ENCODE measurements around the gene KLK11.
"Not testable (repeated sequence)": the region's sequence is repeated elsewhere in the genome, so short reads cannot be mapped to it uniquely, and the experiment has no call there.

KLK11 gene

DNA sequence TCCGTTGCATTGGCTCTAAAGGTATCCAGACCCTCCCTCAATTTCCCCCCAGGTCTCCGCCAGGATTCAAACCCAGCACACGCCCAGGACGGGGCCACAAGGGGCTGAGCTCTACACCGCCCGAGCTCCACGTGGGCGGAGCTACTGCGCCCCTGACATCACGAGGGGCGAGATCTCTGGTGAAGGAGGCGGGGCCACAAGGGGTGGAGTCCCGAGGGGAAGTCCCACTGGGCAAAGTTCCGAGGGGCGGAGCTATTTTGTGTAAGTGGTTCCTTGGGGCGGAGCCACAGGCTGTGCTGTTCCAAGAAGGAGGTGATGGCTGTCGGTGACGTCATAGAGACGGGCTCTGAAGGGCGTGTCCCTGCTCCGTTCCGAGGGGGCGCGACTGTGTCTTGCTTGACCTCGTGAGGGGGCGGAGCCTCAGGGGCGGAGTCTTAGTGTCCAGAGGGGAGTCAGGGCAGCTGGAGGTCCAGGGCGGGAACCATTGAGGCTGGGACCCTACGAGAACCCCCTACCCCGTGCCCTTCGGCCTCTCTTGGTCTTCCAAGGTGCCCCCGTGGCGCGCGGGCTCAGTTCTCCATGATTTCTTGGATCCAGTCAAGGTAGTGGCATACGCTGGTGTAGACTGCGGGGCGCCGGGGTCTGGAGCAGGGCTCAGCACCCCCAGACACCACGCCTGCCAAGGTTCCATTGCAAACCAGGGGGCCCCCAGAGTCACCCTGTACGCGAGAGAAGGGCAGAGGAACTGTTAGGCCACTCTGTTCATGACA is 23.7 kb downstream of the KLK11 start:
- DNase-seq = no peak

DNA sequence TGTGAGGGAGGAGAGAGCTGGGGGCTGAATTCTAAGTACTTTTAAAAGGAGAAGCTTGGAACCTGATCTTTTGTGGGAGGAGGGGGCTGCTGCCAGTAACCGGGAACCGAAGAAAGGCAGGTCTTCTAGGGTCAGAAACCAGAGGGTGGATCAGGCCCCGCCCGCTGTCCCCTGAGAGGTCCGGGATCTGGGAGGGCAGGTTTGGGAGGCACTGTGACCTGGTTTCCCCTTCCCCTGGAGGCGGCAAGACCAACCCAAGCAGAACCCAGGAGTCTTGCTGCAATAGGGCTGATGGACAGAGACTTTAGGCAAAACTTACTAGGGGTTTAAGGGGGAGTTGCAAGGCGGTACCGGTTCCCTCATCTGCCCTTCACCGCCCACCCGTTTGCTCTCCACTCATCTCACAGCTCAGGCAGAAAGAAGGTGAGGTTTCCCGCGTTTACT is 24.3 kb downstream of the KLK11 start:
- DNase-seq = no peak

- DNase-seq = no peak
Observed at GRCh38 chr19:51001515-51001914, 24.9 kb downstream of the KLK11 start, which contains the start of gene KLK8. Gene KLK8, minus strand, starts transcription at chr19:51001604. Its CDS starts 437 bp downstream, at chr19:51001167.

DNA sequence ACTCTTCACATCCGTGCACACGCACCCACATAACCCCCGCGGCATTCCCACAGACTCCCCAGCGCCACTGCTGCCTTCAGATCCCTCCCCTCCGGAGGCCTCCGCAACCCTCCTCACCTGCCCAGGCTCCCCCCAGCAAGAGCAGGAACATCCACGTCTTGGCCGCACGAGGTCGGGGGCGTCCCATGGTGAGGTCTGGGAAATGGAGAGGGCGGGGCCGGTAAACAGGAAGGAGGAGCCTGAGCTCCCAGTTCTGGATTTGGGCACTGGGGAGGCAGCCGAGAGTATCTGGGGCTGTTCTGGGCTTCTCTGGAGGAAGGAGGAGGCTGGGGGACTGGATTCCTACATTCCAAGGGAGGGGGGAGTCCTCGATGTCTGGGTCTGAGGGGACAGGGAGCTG is 25.4 kb downstream of the KLK11 start:
- DNase-seq = no peak

DNA sequence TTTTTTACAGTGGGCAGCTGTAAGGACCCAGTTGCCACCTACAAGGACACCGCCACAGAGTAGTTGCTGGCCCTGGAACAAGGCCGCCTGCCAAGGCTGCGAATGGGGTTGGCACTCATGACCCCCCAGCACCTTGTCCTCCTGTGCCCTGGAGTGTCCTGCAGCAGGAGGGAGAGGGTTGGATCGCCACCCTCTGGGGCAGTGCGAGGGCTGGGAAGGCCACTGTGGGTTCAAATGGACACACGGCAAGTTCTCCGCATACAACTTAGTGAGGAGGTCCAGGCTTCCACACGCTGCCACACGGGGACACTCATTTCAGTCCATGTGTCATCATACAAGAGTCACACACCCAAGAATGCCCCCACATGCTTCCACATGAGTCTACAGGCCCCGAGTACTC is 26.0 kb downstream of the KLK11 start:
- DNase-seq = no peak

DNA sequence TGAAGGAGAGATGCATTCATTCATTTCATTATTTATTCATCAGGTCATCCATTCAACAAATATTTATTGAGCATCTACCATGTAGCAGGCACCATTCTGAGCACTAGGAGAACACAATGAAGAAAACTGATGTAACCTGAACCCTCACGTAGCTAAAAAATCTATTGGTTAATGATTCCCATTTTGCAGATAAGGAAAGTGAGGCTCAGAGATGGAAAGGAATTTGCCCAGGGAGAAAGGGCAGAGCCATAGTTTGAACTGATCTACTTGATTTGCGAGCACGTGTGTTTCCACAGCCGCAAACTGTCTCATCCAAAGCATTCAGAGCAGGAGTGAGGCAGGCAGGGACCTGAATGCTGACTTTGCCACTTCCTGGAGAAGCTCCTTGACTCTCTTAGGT is 27.7 kb downstream of the KLK11 start:
- no peak for DNase-seq

DNA sequence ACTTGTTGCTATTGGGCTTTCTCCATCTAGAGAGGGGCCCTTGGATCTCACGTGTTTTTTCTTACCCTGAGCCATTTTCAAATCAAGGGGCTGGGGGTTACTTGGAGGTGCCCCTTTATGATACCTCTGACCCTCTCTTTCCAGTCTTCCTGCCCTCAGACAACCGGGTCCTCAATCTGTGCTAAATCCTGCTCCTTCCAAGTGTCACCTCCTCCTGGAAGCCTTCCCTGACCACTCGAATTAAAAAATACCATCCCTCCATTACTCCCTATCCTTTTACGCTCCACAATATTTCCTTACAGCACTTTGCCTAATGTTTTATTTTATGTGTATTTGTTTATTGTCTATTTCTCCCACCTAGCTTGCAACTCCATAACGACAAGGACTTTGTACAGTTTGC is 28.4 kb downstream of the KLK11 start:
- no peak for DNase-seq

DNA sequence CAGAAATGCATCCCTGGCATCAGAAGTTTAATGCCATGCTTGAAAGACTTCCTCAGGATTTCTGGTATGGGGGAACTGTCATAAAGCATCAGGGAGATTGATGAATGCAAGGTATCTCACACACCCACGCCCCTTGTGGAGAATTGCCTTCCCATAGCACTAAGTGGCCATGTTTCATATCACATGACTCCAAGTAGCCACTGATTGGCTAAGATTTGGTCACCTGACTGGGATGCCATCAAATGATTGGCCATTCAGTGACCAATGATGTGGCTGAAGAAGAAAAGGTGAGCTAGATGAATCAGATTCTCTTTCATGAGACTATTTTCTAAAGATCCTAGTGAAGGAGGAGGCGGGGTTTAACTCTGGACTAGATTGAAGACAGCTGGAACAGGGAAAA is 32.3 kb downstream of the KLK11 start:
- no peak for DNase-seq

- DNase-seq = no peak
Observed at GRCh38 chr19:50992666-50993035, 33.8 kb downstream of the KLK11 start.

- DNase-seq = not testable (repeated sequence)
Observed at GRCh38 chr19:50984416-50984815, 42.0 kb downstream of the KLK11 start.

DNA sequence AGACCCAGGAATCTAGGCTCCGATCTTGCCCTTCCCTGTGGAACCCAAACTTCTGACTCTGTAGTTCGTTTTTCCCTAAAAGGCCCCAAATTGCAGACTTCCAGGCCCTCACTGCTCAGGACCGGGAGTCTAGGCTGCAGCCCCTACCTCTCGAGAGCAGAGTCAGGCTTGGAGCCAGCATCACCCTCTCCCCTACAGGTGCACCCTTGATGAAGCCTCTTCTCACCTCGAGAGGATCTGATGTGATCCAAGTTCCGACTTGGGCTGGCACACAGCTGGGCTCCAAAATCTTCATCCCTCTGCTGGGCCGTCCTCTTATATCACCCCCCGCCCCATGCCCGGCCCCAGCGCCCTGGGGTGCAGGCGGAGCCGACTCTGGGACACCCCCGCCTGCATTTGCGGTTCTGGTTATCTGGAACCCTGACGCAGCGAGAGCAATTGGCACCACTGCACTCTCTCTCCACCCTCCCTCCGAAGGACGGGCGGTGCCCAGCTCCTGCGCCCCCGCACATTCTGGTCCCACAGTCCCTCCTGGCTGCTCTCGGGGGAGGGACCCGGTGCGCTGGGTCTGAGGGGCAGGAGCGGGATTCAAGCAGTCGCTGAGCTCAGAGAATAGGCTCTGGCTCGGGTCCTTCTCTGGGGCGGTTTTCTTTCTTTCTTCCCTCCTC is 42.7 kb downstream of the KLK11 start, which contains the start of gene KLK7:
TSS of gene KLK7 (minus strand) at position 293 of the 668 bp plus-strand sequence. CDS start 1,518 bp downstream, outside the sequence.
- DNase-seq = no peak

DNA sequence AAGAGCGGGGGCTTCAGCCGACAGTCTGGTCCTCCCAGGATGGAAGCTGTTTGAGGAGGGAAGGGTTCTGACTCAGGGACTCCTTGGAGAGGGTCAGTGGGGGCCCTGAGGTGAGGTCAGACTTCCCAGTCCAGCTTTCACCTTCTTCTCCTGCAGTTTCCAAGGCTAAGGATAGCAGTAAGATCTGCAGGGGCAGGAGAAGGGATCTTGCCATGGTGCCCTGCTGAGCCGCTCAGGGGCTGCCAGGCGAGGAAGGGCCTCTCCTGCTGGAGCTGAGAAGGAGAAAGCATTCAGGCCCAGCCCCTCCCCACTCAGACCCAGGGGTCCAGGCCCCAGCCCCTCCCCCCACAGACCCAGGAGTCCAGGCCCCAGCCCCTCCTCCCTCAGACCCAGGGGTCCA is 44.2 kb downstream of the KLK11 start:
- no peak for DNase-seq

GRCh38 chr19:50981587-50982146 is 44.7 kb downstream of the KLK11 start:
- no peak for DNase-seq

DNA sequence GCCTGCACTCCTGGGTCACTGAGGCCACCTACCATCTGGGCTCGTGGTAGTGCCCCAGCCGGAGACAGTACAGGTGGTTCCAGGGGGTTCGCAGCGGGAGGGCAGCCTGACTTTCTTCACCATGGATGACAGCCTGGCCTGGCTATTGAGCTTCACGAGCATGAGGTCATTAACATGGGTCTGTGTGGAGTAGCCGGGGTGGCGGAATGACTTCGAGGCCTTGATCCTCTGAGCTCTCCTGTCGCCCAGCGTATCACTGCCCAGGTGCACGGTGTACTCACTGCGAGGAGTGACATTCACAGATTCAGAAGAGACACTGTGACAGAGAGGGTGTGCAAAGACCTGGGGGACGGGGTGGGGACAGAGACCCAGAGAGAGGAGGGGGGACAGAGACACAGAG is 46.2 kb downstream of the KLK11 start:
- DNase-seq = no peak

- no peak for DNase-seq
Observed at GRCh38 chr19:50979758-50980157, 46.7 kb downstream of the KLK11 start.

GRCh38 chr19:50978772-50979390 is 47.5 kb downstream of the KLK11 start:
- DNase-seq = no peak

GRCh38 chr19:50977626-50978025 is 48.8 kb downstream of the KLK11 start:
- no peak for DNase-seq

DNA sequence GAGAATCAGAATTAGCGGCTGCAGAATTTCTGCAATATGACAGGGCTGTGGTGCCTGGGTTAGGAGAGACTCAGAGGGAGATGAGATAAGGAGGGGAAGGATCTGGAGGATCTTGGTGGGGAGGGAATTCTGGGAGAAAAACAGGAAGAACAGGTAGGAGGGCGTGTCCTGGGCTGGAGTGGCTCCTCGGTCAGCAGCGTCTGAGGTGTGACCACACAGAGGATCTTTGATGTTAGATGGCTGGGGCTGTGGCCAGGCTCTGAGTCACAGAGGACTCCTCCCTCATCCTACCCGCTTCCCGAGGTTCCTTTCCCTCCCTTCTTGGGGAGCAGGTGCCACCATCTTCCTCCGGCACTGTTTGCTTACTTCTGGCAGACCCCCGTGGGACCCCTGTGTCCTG is 50.6 kb downstream of the KLK11 start:
- no peak for DNase-seq

GRCh38 chr19:50974702-50975556 is 51.5 kb downstream of the KLK11 start:
- no peak for DNase-seq

DNA sequence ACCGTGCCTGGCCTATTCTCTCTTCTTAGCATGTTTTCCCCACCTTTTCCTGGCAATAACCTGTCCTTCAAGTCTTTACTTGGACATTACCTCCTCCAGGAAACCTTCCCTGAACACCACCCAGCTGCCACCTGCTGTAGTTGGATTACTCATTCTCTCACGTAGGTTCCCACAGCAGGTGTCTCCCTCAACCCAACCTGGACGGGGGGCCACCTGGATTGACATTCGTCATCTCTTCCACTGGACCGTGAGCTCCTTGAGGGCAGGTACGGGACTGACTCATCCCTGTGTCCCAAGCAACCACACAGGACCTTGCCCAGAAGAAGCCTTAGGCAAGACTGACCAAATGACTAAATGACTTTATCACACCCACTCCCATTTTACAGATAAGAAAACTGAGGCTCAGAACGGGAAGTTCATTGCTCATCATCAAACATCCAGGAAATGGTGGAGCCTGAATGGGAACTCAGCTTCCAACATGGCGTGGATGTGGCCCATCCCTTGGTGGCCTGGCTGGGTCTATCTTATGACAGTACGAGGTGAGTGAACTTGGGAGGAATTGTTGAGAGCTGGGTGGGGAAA is 53.5 kb downstream of the KLK11 start:
- no peak for DNase-seq
